Liver (tissue), 3 donors: ENCODE data around the gene COPS2.

Source experiments
- ATF3 ChIP-seq: IDR thresholded peaks from 2 replicates; pipeline ENCODE4 v1.6.1; 2016; ENCODE audit warnings: antibody characterized with exemption
- GABPA ChIP-seq, 2 donors: IDR thresholded peaks in 1 of 2; conservative IDR thresholded peaks in 1 of 2; 2 replicates each; pipeline ENCODE4 v1.6.1; 2016; ENCODE audit warnings: antibody characterized with exemption in 2 of 2, mild to moderate bottlenecking in 1 of 2, moderate library complexity in 1 of 2
- MAX ChIP-seq: IDR thresholded peaks from 2 replicates; pipeline ENCODE4 v1.6.1; 2016; ENCODE audit warnings: antibody characterized with exemption
- NR2F2 ChIP-seq: IDR thresholded peaks from 2 replicates; pipeline ENCODE4 v1.6.1; 2016; ENCODE audit warnings: antibody characterized with exemption
- RAD21 ChIP-seq, 2 donors: IDR thresholded peaks; 2 replicates each; pipeline ENCODE4 v1.6.1; 2016; ENCODE audit warnings: antibody characterized with exemption in 2 of 2, mild to moderate bottlenecking in 2 of 2
- RXRA ChIP-seq, 2 donors: IDR thresholded peaks; 2 replicates each; pipeline ENCODE4 v1.6.1; 2017 to 2018; ENCODE audit warnings: antibody characterized with exemption in 2 of 2, mild to moderate bottlenecking in 1 of 2
- YY1 ChIP-seq: IDR thresholded peaks from 2 replicates; pipeline ENCODE4 v1.6.1; 2016; ENCODE audit warnings: antibody characterized with exemption, mild to moderate bottlenecking
- TF ChIP-seq, protein P1 (sequence below): fragments of 150-350 bp; IDR thresholded peaks from 2 replicates; pipeline ENCODE4 v1.5.1; 2017; ENCODE audit warnings: improper control_type of control experiment, low read depth, low read length; ENCODE audit not compliant: missing input control
- TF ChIP-seq, protein P2 (sequence below): IDR thresholded peaks from 2 replicates; pipeline ENCODE4 v1.6.1; 2016; ENCODE audit warnings: antibody characterized with exemption
- TF ChIP-seq, protein P3 (sequence below): IDR thresholded peaks from 2 replicates; pipeline ENCODE4 v1.6.1; 2016; ENCODE audit warnings: antibody characterized with exemption, mild to moderate bottlenecking
- donor health status: healthy.
- donor health status: healthy.

DNA sequence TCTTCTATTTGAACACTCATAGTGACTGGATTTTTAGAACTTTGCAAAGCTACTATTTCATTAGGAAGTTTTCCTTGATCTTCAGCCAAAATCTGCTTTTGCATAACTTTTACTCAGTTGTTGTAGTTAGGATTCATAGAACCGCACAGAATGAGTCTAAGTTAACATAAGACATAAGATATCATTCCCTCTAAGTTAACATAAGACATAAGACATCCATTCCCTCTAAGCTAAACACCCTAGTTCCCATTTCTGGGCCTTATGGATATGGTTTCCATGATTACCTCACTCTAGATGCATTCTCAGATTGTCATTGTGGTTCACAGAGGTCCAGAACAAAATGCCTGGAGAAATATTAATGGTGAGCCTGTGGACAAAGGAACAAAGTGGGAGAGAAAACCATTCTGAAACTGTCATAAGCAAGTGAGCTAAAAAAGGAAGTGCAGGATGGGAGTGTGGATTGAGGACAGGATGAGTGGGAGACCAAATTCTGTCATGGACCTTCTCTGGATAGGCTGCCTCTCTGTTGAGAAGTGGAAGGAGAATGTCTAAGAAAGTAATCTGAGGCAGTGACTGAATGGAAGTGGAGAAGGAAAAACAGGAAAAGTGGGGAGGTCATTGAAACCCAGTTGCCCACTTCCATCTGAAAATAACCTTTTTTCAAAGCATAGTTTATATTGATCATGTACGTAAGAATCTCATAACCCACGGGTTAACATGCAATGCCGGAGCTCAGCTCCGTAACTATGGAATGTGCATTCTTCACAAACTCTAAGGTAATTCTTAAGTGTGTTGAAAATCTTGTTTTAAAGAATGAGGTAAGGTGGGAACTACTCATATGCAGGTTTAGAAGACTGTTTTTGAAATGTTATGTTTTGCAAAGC lies 71.8 kb downstream of the COPS2 start:
- TF ChIP-seq, protein P1, sequence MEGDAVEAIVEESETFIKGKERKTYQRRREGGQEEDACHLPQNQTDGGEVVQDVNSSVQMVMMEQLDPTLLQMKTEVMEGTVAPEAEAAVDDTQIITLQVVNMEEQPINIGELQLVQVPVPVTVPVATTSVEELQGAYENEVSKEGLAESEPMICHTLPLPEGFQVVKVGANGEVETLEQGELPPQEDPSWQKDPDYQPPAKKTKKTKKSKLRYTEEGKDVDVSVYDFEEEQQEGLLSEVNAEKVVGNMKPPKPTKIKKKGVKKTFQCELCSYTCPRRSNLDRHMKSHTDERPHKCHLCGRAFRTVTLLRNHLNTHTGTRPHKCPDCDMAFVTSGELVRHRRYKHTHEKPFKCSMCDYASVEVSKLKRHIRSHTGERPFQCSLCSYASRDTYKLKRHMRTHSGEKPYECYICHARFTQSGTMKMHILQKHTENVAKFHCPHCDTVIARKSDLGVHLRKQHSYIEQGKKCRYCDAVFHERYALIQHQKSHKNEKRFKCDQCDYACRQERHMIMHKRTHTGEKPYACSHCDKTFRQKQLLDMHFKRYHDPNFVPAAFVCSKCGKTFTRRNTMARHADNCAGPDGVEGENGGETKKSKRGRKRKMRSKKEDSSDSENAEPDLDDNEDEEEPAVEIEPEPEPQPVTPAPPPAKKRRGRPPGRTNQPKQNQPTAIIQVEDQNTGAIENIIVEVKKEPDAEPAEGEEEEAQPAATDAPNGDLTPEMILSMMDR = no peak
- no peak for TF ChIP-seq RAD21 (IDR thresholded peaks at IDR 0.05)
- no peak for TF ChIP-seq MAX
- TF ChIP-seq ATF3 = no peak
- no peak for TF ChIP-seq YY1
- no peak for TF ChIP-seq RXRA (IDR thresholded peaks at IDR 0.05)
- no peak for TF ChIP-seq NR2F2
- TF ChIP-seq, protein P2, sequence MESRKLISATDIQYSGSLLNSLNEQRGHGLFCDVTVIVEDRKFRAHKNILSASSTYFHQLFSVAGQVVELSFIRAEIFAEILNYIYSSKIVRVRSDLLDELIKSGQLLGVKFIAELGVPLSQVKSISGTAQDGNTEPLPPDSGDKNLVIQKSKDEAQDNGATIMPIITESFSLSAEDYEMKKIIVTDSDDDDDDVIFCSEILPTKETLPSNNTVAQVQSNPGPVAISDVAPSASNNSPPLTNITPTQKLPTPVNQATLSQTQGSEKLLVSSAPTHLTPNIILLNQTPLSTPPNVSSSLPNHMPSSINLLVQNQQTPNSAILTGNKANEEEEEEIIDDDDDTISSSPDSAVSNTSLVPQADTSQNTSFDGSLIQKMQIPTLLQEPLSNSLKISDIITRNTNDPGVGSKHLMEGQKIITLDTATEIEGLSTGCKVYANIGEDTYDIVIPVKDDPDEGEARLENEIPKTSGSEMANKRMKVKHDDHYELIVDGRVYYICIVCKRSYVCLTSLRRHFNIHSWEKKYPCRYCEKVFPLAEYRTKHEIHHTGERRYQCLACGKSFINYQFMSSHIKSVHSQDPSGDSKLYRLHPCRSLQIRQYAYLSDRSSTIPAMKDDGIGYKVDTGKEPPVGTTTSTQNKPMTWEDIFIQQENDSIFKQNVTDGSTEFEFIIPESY = no peak
- TF ChIP-seq, protein P3, sequence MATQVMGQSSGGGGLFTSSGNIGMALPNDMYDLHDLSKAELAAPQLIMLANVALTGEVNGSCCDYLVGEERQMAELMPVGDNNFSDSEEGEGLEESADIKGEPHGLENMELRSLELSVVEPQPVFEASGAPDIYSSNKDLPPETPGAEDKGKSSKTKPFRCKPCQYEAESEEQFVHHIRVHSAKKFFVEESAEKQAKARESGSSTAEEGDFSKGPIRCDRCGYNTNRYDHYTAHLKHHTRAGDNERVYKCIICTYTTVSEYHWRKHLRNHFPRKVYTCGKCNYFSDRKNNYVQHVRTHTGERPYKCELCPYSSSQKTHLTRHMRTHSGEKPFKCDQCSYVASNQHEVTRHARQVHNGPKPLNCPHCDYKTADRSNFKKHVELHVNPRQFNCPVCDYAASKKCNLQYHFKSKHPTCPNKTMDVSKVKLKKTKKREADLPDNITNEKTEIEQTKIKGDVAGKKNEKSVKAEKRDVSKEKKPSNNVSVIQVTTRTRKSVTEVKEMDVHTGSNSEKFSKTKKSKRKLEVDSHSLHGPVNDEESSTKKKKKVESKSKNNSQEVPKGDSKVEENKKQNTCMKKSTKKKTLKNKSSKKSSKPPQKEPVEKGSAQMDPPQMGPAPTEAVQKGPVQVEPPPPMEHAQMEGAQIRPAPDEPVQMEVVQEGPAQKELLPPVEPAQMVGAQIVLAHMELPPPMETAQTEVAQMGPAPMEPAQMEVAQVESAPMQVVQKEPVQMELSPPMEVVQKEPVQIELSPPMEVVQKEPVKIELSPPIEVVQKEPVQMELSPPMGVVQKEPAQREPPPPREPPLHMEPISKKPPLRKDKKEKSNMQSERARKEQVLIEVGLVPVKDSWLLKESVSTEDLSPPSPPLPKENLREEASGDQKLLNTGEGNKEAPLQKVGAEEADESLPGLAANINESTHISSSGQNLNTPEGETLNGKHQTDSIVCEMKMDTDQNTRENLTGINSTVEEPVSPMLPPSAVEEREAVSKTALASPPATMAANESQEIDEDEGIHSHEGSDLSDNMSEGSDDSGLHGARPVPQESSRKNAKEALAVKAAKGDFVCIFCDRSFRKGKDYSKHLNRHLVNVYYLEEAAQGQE = no peak
- TF ChIP-seq GABPA (IDR thresholded peaks at IDR 0.05 in 1 of 2, conservative IDR thresholded peaks at IDR 0.05 in 1 of 2) = no peak
